ENCODE results near the gene CPSF4L.

GRCh38 chr17:73248532-73248931 is 13.1 kb downstream of the CPSF4L start:
- TF ChIP-seq POLR2AphosphoS5 (IDR thresholded peaks at IDR 0.05; ENCODE audit: borderline replicate concordance, low read depth, low read length) (no peak), EZH2 (IDR thresholded peaks at IDR 0.05) (no peak)

All from SK-N-MC (cell line).